ENCODE results near the gene VPS54. TPM values are rescaled to one million over a fixed set of nuclear protein-coding genes. Genes with fewer than 3 reads are reported as not detected.
"Not testable (repeated sequence)": the region's sequence is repeated elsewhere in the genome, so short reads cannot be mapped to it uniquely, and the experiment has no call there.

VPS54 gene
- polyA plus RNA-seq, 1 donor: 58.5 TPM

DNA sequence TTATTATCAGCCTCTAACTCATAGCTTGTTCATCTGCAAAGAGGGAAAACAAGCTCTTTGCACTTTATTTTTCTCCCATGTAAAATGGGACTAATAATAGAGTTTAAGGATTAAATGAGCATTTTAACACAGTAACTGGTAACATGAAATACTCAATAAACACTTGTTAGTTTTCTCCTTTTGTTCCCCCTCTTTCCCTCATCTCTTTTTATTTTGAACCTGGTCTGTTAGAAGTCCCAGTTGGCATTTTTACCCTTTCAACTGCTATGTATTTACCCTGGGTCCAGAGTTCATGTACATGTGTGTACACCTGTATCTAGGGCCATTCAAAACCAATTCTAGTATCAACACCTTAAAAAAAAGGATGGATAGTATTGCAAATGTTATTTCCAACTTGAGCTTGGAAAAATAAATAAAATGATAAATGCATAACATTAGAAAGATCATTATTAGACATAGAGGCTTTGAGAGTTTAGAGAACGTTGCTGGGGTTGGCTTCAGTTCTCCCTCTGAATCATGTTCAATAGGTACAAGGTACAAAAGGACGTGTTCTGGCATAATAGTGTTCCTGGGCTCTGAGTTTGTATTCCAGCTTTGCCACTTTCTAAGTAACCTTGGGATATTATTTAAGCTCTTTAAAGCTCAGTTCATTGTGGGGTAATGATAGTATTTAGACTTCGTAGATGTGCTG lies 5.2 kb upstream of the VPS54 start:
- no peak for DNase-seq

DNA sequence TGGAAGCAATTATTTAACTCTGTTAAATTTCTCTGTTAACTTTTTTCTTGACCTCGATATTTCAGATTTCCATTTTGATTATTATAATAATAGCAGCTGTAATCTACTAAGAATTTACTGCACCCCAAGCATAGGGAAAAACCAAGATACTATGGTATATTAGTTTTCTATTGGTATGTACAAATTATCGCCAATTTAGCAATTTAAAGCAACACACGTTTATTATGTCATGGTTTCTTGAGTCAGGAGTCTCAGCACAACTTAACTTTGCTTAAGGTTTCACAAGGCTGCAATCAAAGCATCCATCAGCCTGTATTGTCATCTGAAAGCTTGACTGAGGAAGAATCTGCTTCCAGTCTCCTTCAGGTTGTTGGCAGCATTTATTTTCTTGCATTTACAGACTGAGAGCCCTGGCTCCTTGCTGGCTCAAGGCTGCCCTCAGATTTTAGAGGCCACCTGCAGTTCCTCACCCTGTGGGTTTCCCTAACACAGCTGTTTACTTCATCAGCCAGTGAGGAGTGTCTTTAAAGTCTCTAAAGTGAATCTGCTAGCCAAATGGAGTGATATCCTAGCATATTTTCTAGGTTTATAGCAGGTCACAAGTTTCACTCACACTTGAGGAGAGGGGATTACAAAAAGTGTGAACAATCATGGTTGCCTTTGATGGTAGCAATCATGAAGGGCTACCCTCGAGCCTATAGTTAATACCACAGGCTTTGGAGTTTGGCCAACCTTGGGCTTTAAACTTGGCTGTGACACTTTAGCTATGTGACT lies 4.4 kb upstream of the VPS54 start:
- no peak for DNase-seq

- no peak for DNase-seq
Measured at GRCh38 chr2:64021578-64021977, 2.4 kb upstream of the VPS54 start.

DNA sequence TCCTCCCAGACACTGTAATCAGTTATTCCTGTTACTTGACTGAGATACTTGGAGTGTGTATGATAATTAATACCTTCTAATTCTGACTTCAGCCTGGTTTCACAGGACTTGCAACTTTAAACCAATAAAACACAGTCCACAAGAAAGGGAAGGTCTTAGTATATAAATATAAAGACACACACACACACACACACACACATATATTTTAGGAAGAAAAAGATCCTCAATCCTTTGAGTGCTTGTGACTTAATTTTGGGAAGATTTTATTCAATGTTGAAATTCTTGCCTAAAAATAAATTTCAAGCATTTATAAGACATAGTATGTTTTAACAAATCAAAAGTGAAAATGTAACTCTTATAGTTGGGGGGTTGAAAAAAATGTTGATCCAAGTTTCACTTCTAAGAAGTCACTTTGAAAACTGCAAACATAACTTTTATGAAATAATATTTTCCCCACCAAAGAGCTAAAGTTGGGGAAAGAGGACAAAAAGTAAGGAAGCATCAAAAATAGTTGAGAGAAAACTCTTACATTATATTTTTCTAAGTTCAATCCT lies 824 bp upstream of the VPS54 start:
- no peak for DNase-seq

DNA sequence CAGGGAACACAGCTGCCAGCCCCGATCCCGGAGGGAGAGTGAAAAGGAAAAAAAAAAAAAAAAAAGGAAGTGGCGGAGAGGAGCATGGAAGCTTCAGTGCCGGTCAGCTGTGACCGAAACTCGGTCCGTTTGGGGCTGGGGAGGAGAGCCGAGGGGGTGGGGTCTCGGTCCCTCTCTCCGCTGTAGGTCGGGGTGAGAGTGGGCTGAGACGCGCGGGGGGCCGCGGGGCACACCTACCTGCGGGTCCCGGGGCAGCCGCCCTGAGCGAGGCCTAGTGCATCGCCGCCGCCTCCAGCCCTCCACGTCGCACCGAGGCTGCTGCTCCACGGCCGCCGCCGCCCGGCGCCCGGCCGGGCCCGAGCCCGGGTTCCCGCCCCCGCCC lies 536 bp downstream of the VPS54 start:
- DNase-seq: no peak

DNA sequence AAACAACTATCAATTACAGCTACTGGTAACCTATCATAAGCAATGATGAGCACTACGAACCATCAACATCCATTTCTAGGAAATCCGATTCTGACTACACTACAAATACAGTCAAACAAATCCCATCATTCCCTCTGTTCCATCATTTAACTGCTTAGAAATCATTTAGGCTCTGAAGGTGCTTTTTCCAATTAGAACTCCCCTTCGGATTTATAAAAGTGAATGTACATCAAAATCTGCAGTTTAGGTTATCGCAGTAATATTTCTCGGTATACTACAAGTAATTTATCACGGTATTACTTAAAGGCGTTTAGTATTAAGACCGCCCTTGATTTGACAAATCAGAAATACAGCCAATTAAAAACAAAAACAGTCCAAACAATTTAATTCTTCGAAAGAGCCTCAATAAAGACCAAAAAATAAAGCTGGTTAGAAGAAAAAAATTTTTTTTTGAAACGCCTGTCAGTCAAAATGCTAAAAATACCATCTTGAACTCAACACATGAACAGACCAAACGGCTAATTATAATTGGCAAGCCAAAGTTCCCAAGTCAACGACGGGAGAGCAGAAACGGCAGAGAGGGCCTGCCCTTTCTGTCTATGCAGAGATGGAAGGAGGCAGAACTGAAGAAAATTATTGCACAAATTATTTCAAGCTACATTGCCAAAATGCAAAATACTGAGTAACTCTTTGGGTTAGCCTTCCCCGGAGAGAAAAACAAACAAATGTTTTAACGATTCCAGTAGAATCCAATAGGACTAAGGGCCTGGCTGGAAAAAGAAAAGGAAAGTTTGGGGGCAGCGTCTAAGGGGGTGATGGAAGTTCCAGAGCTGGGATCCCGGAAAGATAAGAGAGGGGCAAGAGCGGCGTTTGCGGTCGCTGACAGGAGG lies 1.2 kb downstream of the VPS54 start:
- DNase-seq: peak; percentile 56

DNA sequence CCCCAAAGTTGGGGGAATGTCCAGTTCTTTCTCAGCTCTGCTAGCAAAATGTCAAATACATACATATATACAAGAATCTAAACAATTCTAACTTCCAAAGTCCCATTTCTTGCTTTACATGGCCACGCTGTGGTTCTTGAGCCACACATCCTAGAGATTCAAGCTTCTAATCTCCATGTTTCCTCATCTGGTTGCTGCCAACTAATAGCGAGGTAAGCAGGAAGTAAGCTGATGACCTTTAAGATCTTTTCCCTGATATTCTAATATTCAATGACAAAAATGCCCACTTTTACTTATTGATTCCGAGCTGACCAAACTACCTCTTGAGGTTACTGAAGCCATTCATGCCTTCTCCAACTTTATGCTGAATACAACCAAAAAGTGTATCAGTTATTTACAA lies 3.3 kb downstream of the VPS54 start:
- no peak for DNase-seq

GRCh38 chr2:64015391-64015790 lies 3.8 kb downstream of the VPS54 start:
- no peak for DNase-seq

- no peak for DNase-seq
Measured at GRCh38 chr2:64014628-64015027, 4.6 kb downstream of the VPS54 start.

DNA sequence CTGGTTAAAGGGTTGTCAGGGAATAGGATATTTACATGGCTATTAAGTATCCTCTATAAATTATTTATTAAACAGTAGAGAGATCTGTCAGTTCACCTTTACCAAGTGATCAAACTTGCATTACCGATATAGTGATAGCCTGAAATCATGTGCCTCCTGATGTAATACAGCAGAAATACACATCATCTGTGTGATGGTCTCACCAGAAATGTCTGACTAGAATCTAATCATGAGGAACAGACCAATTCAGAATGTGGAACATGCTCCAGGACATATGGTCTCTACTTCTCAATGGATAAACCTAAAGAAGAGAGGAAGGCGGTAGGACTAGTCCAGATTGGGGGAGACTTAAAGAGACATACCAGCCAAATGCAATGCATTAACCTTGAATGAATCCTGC lies 6.2 kb downstream of the VPS54 start:
- no peak for DNase-seq

GRCh38 chr2:64012115-64012514 lies 7.1 kb downstream of the VPS54 start:
- DNase-seq: no peak

DNA sequence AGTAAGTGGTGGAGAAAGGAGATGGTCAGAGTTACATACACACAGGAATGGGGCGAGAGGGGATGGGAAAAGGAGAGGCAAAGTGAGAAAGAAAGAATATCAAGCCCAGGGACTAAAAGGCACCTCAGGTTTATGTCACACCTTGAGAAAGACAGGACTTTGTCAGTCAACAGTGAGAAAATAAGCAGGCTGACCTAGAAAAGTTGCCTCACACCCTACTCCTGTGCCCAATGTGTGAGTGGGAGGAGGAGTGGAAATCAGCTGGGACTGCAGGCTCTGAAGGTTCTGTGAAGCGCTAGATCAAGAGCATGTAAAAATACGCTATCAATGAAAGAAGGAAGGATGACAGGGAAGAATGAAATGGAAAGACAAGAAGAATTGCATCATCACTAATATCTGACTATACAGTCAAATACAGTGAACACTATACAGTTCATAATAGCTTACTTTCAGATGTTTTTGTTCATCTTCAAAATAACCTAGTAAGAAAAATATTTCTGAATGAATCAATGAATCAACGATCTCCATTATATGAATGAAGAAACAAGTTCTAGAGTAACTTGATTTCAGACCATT lies 10.7 kb downstream of the VPS54 start:
- DNase-seq: no peak

DNA sequence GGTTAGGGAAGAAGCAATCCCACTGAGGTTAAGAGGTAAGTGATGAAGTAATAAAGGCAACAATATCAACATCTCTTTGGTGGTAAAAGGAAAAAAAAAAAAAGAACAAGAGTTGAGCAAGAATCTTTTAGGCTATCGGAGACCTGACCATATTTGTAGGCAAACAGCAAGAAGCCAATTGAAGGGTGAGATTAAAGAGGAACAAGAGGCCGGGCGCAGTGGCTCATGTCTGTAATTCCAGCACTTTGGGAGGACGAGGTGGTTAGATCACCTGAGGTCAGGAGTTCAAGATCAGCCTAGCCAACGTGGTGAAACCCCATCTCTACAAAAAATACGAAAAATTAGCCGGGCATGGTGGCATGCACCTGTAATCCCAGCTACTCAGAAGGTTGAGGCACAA lies 11.3 kb downstream of the VPS54 start:
- no peak for DNase-seq

DNA sequence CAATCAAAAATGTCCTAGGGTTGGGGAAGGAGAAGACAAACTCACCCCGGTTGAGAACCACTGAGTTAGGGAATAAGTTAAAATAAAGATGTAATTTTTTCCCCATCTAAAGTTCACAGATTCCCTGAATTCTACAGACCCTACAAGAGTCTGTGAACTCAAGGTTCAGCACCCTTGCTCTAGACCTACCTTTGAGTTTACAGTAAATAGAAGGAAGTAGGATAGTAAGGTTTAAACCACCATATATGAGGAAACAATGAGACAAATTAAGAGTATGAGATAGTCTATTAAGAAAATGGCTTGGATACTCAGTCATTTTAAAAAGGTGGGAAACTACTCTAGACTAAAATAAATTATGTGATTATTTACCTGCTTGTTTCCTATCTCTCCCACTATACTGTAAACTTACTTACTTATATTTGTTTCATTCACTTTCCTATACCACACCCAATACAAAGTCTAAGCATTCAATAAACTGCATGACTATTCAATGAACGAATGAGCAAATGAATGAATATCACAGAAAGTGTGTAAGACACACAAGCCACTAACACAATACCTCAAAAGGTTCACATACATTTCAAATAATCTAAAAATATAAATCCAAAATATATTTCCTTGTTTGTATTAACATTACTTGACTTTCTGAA lies 13.4 kb downstream of the VPS54 start:
- DNase-seq: no peak

GRCh38 chr2:64003239-64003638 lies 16.0 kb downstream of the VPS54 start:
- no peak for DNase-seq

GRCh38 chr2:64001382-64002101 lies 17.7 kb downstream of the VPS54 start:
- DNase-seq: no peak

DNA sequence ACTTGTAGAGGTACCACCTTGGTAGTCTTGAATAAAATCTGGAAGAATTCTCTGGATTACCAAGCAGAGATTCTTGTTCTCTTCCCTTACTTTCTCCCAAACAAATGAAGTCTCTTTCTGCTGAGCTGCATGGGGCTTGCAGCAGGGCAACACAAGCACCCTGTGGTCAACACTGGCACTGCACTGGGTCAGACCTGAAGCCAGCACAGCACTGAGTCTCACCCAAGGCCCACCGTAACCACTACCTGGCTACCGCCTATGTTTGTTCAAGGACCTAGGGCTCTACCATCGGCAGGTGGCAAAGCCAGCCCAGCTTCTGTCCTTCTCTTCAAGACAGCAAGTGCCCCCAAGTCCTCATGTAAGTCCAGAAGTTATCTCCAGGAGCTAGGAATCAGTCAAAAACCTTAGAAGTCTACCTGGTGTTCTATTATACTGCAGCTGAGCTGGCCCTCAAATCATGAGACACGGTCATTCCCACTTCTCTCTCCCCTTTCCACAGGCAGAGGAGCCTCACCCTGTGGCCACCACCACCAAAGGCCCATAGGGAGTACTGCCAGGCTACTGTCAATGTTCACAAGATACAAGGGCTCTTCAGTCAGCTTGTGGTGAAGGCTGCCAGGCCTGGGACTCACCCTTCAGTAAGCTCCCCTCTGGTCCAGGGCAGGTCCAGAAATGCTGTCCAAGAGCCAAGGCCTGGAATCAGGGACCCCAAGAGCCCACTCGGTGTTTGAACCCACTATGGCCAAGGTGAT lies 18.4 kb downstream of the VPS54 start:
- DNase-seq: no peak

DNA sequence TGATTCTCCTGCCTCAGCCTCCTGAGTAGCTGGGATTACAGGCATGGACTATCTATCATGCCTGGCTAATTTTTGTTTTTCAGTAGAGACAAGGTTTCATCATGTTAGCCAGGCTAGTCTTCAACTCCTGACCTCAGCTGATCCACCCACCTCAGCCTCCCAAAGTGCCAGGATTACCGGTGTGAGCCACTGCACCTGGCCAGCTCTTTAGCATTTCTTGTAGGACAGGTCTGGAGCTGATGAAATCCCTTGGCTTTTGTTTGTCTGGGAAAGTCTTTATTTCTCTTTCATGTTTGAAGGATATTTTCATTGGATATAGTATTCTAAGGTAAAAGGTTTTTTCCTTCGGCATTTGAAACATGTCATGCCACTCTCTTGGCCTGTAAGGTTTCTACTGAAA lies 20.2 kb downstream of the VPS54 start:
- DNase-seq: no peak

DNA sequence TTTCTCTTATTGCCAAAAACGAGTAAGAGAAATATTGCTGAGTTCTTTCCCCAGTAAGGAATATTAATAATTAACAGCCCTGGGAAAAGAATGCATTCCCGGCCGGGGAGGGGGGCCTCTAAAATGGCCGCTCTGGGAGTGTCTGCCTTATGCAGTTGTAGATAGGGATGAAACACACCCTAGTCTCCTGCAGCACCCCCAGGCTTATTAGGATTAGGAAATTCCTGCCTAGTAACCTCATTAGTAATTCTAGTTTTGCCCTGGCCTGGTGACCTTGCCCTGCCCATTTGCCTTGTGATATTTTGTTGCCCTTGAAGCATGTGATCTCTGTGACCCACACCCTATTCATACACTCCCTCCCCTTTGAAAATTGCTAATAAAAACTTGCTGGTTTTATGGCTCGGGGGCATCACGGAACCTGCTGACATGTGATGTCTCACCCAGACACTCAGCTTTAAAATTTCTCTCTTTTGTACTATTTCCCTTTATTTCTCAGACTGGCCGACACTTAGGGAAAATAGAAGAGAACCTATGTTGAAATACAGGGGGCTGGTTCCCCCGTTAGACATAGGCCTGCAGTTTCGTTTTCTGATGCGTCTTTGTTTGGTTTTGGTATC lies 22.5 kb downstream of the VPS54 start:
- not testable (repeated sequence) for DNase-seq

Measured in left kidney (tissue), 2 donors.